Activated CD4-positive, alpha-beta T cell treated with anti-CD3 and anti-CD28 coated beads, Interleukin-2, Interleukin-4, amounts not matched to agents 100 ng/mL and 50 ng/mL, durations not matched to agents 16 hours and 8 hours (primary cell): ENCODE data around the gene GABPA.
A peak's percentile ranks its signal among the peaks of the same experiment; 100 is the strongest.

ENCODE experiments used
- DNase-seq: peaks from one replicate; pipeline ENCODE4 v3.0.0-alpha.2; 2020; ENCODE audit warnings: low spot score

GABPA gene

GRCh38 chr21:25809013-25809412 is 74.2 kb downstream of the GABPA start:
- DNase-seq: peak; percentile 58

GRCh38 chr21:25811186-25811585 is 76.4 kb downstream of the GABPA start:
- no peak for DNase-seq

GRCh38 chr21:25813917-25814316 is 79.1 kb downstream of the GABPA start:
- no peak for DNase-seq

GRCh38 chr21:25818121-25818520 is 83.3 kb downstream of the GABPA start:
- no peak for DNase-seq

GRCh38 chr21:25818551-25818950 is 83.8 kb downstream of the GABPA start:
- no peak for DNase-seq
